CD4-positive, alpha-beta memory T cell (primary cell): ENCODE data around the gene RNF169. TPM values are rescaled to one million over a fixed set of nuclear protein-coding genes. Genes with fewer than 3 reads are reported as not detected.

Source experiments
- CTCF ChIA-PET: fragments of 350-600 bp; sonication (Branson Sonifier 250); formaldehyde crosslinking; loops from one replicate; lab custom pipeline; 2021; ENCODE audit warnings: inconsistent platforms; ENCODE audit not compliant: partially characterized antibody; lab: Charles Lee
- POLR2A ChIA-PET: fragments of 350-600 bp; sonication (Branson Sonifier 250); formaldehyde crosslinking; loops from one replicate; lab custom pipeline; 2021; ENCODE audit not compliant: partially characterized antibody; lab: Charles Lee
- DNase-seq, 5 donors: peaks; one replicate each; pipeline versions ENCODE4 v3.0.0 to v3.0.0-alpha.2; 2020 to 2022; ENCODE audit warnings: mixed read lengths in 1 of 5
- H3K27ac ChIP-seq: one replicate; pipeline ENCODE4 v1.7.0; 2013; ENCODE audit warnings: low read depth, low read length
- H3K27me3 ChIP-seq: 2 replicates; pipeline ENCODE4 v1.7.0; 2013; ENCODE audit warnings: mild to moderate bottlenecking, low read length, moderate library complexity; ENCODE audit not compliant: insufficient read depth
- H3K36me3 ChIP-seq: 2 replicates; pipeline ENCODE4 v1.7.0; 2013; ENCODE audit warnings: mild to moderate bottlenecking, low read length, moderate library complexity; ENCODE audit not compliant: insufficient read depth
- H3K4me1 ChIP-seq: 2 replicates; pipeline ENCODE4 v1.7.0; 2013; ENCODE audit warnings: mild to moderate bottlenecking, low read length, moderate library complexity; ENCODE audit not compliant: insufficient read depth
- H3K4me3 ChIP-seq, 2 donors: one replicate each; pipeline ENCODE4 v1.7.0; 2013; ENCODE audit warnings: low read length in 2 of 2, mild to moderate bottlenecking in 1 of 2
- H3K9me3 ChIP-seq, 2 donors: one replicate each; pipeline ENCODE4 v1.7.0; 2013; ENCODE audit warnings: low read length in 2 of 2, control low read depth in 1 of 2; ENCODE audit not compliant: control insufficient read depth in 1 of 2
- H3K27ac Mint-ChIP-seq, 7 donors: one replicate each; pipeline ENCODE4 v1.8.0; 2020 to 2021; ENCODE audit warnings: mixed read lengths in 7 of 7, mild to moderate bottlenecking in 6 of 7, inconsistent platforms in 3 of 7, moderate library complexity in 3 of 7
- H3K27me3 Mint-ChIP-seq, 2 donors: one replicate each; pipeline ENCODE4 v1.8.0; 2020 to 2021; ENCODE audit warnings: mixed read lengths in 2 of 2
- H3K36me3 Mint-ChIP-seq, 2 donors: one replicate each; pipeline ENCODE4 v1.8.0; 2020 to 2021; ENCODE audit warnings: mixed read lengths in 2 of 2, inconsistent platforms in 1 of 2, mild to moderate bottlenecking in 1 of 2
- H3K4me1 Mint-ChIP-seq, 4 donors: one replicate each; pipeline ENCODE4 v1.8.0; 2020 to 2021; ENCODE audit warnings: mixed read lengths in 4 of 4, mild to moderate bottlenecking in 1 of 4
- H3K4me3 Mint-ChIP-seq, 8 donors: one replicate each; pipeline ENCODE4 v1.8.0; 2020 to 2021; ENCODE audit warnings: mixed read lengths in 8 of 8, mild to moderate bottlenecking in 7 of 8, moderate library complexity in 6 of 8, inconsistent platforms in 3 of 8
- H3K9me3 Mint-ChIP-seq, 8 donors: one replicate each; pipeline ENCODE4 v1.8.0; 2020 to 2021; ENCODE audit warnings: mixed read lengths in 8 of 8, mild to moderate bottlenecking in 5 of 8, inconsistent platforms in 3 of 8, moderate library complexity in 1 of 8
- intact Hi-C: fragments of 100-400 bp; cut with micrococcal nuclease; formaldehyde crosslinking; loops from one replicate; pipeline ENCODE4 v1.15.1; 2023
- polyA plus RNA-seq, 2 donors: library from polyadenylated mRNA; unstranded; fragments of 300-500 nt; fragmentation: Illumina TruSeq; gene quantifications; one replicate each; pipeline ENCODE4 v1.2.3, GENCODE V29; 2021
- total RNA-seq, 2 experiments: library from RNA; stranded (reverse); gene quantifications; one replicate each; pipeline ENCODE4 v1.2.3, GENCODE V29; 2021

Gene RNF169
- total and polyA plus RNA-seq, 4 experiments from 2014 or later: 0.13 to 25.0 (median 13.2) TPM

- no peak overlapping the region for H3K4me3 ChIP-seq
- H3K9me3 ChIP-seq: no peaks in the 10 kb centered on the region
- no peak overlapping the region for H3K27ac Mint-ChIP-seq
- H3K36me3 ChIP-seq: no peaks in the 10 kb centered on the region
- H3K9me3 Mint-ChIP-seq: no peaks in the 10 kb centered on the region
- H3K4me3 Mint-ChIP-seq: no peak overlapping the region
- H3K27ac ChIP-seq: no peak overlapping the region
- H3K27me3 ChIP-seq: no peaks in the 10 kb centered on the region
- H3K4me1 ChIP-seq: no peaks in the 10 kb centered on the region
- H3K27me3 Mint-ChIP-seq: peaks cover 0 to 3% of the 10 kb centered on the region in 2 donors
- intact Hi-C loops: no loop called here
- POLR2A ChIA-PET: no interaction called here
- CTCF ChIA-PET: interaction anchor here (1.0 kb wide), 1 partner anchor 19 kb away, joined by 3 read pairs; no protein-coding TSS in a partner anchor
- DNase-seq: no peak
- H3K36me3 Mint-ChIP-seq: no peaks in the 10 kb centered on the region
- peaks cover 0 to 2% (median 0%) of the 10 kb centered on the region in 4 donors for H3K4me1 Mint-ChIP-seq
Observed at GRCh38 chr11:74707182-74707581, 41.5 kb upstream of the RNF169 start.

GRCh38 chr11:74707602-74708510 is 40.8 kb upstream of the RNF169 start:
- no peaks in the 10 kb centered on the region for H3K27me3 ChIP-seq
- POLR2A ChIA-PET: no interaction called here
- H3K27ac Mint-ChIP-seq: no peak overlapping the region
- DNase-seq: no peak
- H3K4me3 Mint-ChIP-seq: no peak overlapping the region
- H3K9me3 ChIP-seq: no peaks in the 10 kb centered on the region
- no peaks in the 10 kb centered on the region for H3K27me3 Mint-ChIP-seq
- CTCF ChIA-PET: interaction anchor here (0.6 to 1.4 kb wide), 3 partner anchors 9 to 796 kb away, joined by 3 read pairs; no protein-coding TSS in a partner anchor
- no peaks in the 10 kb centered on the region for H3K4me1 ChIP-seq
- no peaks in the 10 kb centered on the region for H3K9me3 Mint-ChIP-seq
- intact Hi-C loops: no loop called here
- H3K36me3 Mint-ChIP-seq: no peaks in the 10 kb centered on the region
- no peak overlapping the region for H3K27ac ChIP-seq
- no peaks in the 10 kb centered on the region for H3K36me3 ChIP-seq
- no peak overlapping the region for H3K4me3 ChIP-seq
- H3K4me1 Mint-ChIP-seq: no peaks in the 10 kb centered on the region

- intact Hi-C loops: no loop called here
- Histone ChIP-seq H3K27me3 (no peaks in the 10 kb centered on the region), H3K4me1 (no peaks in the 10 kb centered on the region), H3K36me3 (no peaks in the 10 kb centered on the region), H3K9me3 (no peaks in the 10 kb centered on the region), H3K4me3 (no peak overlapping the region), H3K27ac (no peak overlapping the region)
- Mint-ChIP-seq H3K36me3 (no peaks in the 10 kb centered on the region), H3K9me3 (no peaks in the 10 kb centered on the region), H3K4me1 (no peaks in the 10 kb centered on the region), H3K27me3 (no peaks in the 10 kb centered on the region), H3K27ac (no peak overlapping the region), H3K4me3 (no peak overlapping the region)
- ChIA-PET POLR2A (no interaction called here), CTCF (no interaction called here)
- no peak for DNase-seq
Observed at GRCh38 chr11:74709175-74709574, 39.5 kb upstream of the RNF169 start.

GRCh38 chr11:74710281-74710938 is 38.2 kb upstream of the RNF169 start:
- Histone ChIP-seq H3K4me3 (no peak overlapping the region), H3K27ac (no peak overlapping the region), H3K9me3 (no peaks in the 10 kb centered on the region), H3K27me3 (no peaks in the 10 kb centered on the region), H3K4me1 (no peaks in the 10 kb centered on the region), H3K36me3 (no peaks in the 10 kb centered on the region)
- no peak for DNase-seq
- no peaks in the 10 kb centered on the region for H3K9me3 Mint-ChIP-seq
- ChIA-PET POLR2A (no interaction called here), CTCF (interaction anchor here (0.8 to 2.0 kb wide), 4 partner anchors 8 to 16 kb away, joined by 3 to 4 read pairs (median 4); no protein-coding TSS in a partner anchor)
- no peaks in the 10 kb centered on the region for H3K4me1 Mint-ChIP-seq
- intact Hi-C loops: no loop called here
- H3K36me3 Mint-ChIP-seq: no peaks in the 10 kb centered on the region
- H3K4me3 Mint-ChIP-seq: no peak overlapping the region
- H3K27ac Mint-ChIP-seq: no peak overlapping the region
- no peaks in the 10 kb centered on the region for H3K27me3 Mint-ChIP-seq

- CTCF ChIA-PET: no interaction called here
- Histone ChIP-seq H3K27ac (no peak overlapping the region), H3K36me3 (no peaks in the 10 kb centered on the region), H3K4me1 (no peaks in the 10 kb centered on the region), H3K27me3 (no peaks in the 10 kb centered on the region), H3K4me3 (no peak overlapping the region), H3K9me3 (no peaks in the 10 kb centered on the region)
- intact Hi-C loops: no loop called here
- DNase-seq: no peak
- H3K4me3 Mint-ChIP-seq: no peak overlapping the region
- H3K36me3 Mint-ChIP-seq: no peaks in the 10 kb centered on the region
- no peaks in the 10 kb centered on the region for H3K9me3 Mint-ChIP-seq
- no peaks in the 10 kb centered on the region for H3K4me1 Mint-ChIP-seq
- POLR2A ChIA-PET: no interaction called here
- H3K27ac Mint-ChIP-seq: no peak overlapping the region
- no peaks in the 10 kb centered on the region for H3K27me3 Mint-ChIP-seq
Observed at GRCh38 chr11:74713686-74714085, 35.0 kb upstream of the RNF169 start.

- CTCF ChIA-PET: interaction anchor here (1.4 kb wide), 1 partner anchor 11 kb away, joined by 4 read pairs; no protein-coding TSS in a partner anchor
Observed at GRCh38 chr11:74714904-74715303, 33.7 kb upstream of the RNF169 start.

DNA sequence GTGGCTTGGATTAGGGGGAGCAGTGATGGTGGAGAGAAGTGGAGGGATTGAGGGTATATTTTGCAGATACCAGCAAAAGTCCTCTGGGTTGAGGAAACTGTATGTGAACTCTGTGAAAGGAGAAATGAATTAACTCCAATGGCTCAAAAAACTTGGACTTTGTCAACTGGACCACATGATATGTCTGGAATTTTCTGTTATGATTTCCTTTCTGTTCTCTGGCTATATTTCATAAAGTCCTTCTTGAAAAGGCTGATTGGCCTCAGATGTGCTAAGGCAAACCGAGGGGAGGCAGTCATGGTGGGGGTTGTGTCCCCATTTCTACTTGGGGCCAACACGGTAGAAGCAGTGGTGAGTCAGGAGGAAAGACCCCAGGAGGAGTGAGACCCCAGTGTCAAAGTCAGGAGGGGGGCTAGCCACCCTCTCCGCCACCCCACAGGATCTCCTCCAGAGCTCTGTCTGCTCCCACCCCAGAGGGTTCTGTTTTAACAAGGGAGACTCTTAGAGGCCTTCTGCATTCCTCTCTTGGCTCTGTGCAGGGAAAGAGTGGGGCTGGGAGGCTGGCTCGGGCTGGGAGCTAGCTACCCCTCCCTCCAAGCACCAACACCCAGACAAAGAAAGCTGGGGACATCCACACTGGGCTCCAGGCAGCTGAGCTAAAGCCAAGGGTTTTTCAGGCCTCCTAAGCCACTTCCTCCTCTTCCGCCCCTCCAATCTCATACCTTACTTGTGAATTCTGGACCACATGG is 31.3 kb upstream of the RNF169 start:
- Mint-ChIP-seq H3K4me1 (no peaks in the 10 kb centered on the region), H3K27ac (peak overlapping the region in 1 of 7 donors; percentile 66), H3K36me3 (no peaks in the 10 kb centered on the region), H3K27me3 (no peaks in the 10 kb centered on the region), H3K4me3 (no peak overlapping the region), H3K9me3 (no peaks in the 10 kb centered on the region)
- DNase-seq: no peak
- no peak overlapping the region for H3K4me3 ChIP-seq
- intact Hi-C loops: no loop called here
- no peak overlapping the region for H3K27ac ChIP-seq
- no peaks in the 10 kb centered on the region for H3K27me3 ChIP-seq
- CTCF ChIA-PET: interaction anchor here (1.5 kb wide), 1 partner anchor 15 kb away, joined by 5 read pairs; no protein-coding TSS in a partner anchor
- H3K4me1 ChIP-seq: no peaks in the 10 kb centered on the region
- H3K36me3 ChIP-seq: no peaks in the 10 kb centered on the region
- POLR2A ChIA-PET: no interaction called here
- H3K9me3 ChIP-seq: no peaks in the 10 kb centered on the region

More at GRCh38 chr11:74714904-74715303, 33.7 kb upstream of the RNF169 start:
- Mint-ChIP-seq H3K4me1 (no peaks in the 10 kb centered on the region), H3K36me3 (no peaks in the 10 kb centered on the region), H3K27me3 (no peaks in the 10 kb centered on the region), H3K27ac (no peak overlapping the region), H3K4me3 (no peak overlapping the region), H3K9me3 (no peaks in the 10 kb centered on the region)
- POLR2A ChIA-PET: no interaction called here
- no peaks in the 10 kb centered on the region for H3K27me3 ChIP-seq
- H3K9me3 ChIP-seq: no peaks in the 10 kb centered on the region
- no peak overlapping the region for H3K27ac ChIP-seq
- no peak overlapping the region for H3K4me3 ChIP-seq
- DNase-seq: no peak
- intact Hi-C loops: no loop called here
- no peaks in the 10 kb centered on the region for H3K4me1 ChIP-seq
- no peaks in the 10 kb centered on the region for H3K36me3 ChIP-seq
